Naive B cell (primary cell): Measurements from ENCODE around the gene PSENEN. TPM values are rescaled to one million over a fixed set of nuclear protein-coding genes. Genes with fewer than 3 reads are reported as not detected.
"Not testable (repeated sequence)": the region's sequence is repeated elsewhere in the genome, so short reads cannot be mapped to it uniquely, and the experiment has no call there.

Source experiments
- ATAC-seq, 2 donors: fragments of 150-1000 bp; cut with Tn5 transposase; 2 replicates each; pipeline ENCODE4 v1.10.0; 2021; ENCODE audit warnings: low read depth in 2 of 2, mild to moderate bottlenecking in 2 of 2, moderate library complexity in 2 of 2
- DNase-seq: peaks from one replicate; pipeline ENCODE4 v3.0.0; 2022
- H3K27ac Mint-ChIP-seq, 6 donors: one replicate each; pipeline ENCODE4 v1.8.0; 2020 to 2022; ENCODE audit warnings: mild to moderate bottlenecking in 6 of 6, mixed read lengths in 6 of 6, moderate library complexity in 5 of 6, inconsistent platforms in 2 of 6
- H3K27me3 Mint-ChIP-seq, 3 donors: one replicate each; pipeline ENCODE4 v1.8.0; 2021 to 2022; ENCODE audit warnings: mixed read lengths in 3 of 3, mild to moderate bottlenecking in 1 of 3
- H3K36me3 Mint-ChIP-seq, 2 donors: one replicate each; pipeline ENCODE4 v1.8.0; 2020 to 2022; ENCODE audit warnings: mixed read lengths in 2 of 2, inconsistent platforms in 1 of 2, mild to moderate bottlenecking in 1 of 2
- H3K4me1 Mint-ChIP-seq, 3 donors: one replicate each; pipeline ENCODE4 v1.8.0; 2020 to 2022; ENCODE audit warnings: mixed read lengths in 3 of 3, inconsistent platforms in 1 of 3, mild to moderate bottlenecking in 1 of 3, moderate library complexity in 1 of 3
- H3K4me3 Mint-ChIP-seq, 8 donors: one replicate each; pipeline ENCODE4 v1.8.0; 2020 to 2022; ENCODE audit warnings: mild to moderate bottlenecking in 8 of 8, mixed read lengths in 8 of 8, moderate library complexity in 8 of 8, inconsistent platforms in 2 of 8
- H3K9me3 Mint-ChIP-seq, 7 donors: one replicate each; pipeline ENCODE4 v1.8.0; 2020 to 2022; ENCODE audit warnings: mixed read lengths in 7 of 7, mild to moderate bottlenecking in 5 of 7, inconsistent platforms in 2 of 7, moderate library complexity in 1 of 7
- polyA plus RNA-seq, 6 donors: library from polyadenylated mRNA; unstranded; fragments of 300-500 nt; fragmentation: Illumina TruSeq; gene quantifications; one replicate each; pipeline ENCODE4 v1.2.3, GENCODE V29; 2021; ENCODE audit warnings: low read depth in 6 of 6

PSENEN gene
- polyA plus RNA-seq, 6 donors from 2014 or later: 82.4 to 105 (median 94.3) TPM

DNA sequence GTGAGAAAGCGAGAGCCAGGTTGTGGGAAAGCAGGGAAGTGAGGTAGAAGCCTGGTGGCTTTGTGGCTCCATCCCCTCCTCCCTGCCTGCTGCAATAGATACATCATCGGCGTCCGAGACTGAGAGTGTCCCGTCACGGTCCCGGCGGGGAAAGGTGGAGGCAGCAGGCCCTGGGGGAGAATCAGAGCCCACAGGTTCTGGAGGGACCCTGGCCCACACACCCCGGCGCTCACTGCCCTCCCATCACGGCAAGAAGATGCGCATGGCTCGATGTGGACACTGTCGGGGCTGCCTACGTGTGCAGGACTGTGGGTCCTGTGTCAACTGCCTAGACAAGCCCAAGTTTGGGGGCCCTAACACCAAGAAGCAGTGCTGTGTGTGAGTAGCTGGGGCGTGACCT is 22.6 kb upstream of the PSENEN start:
- Mint-ChIP-seq H3K36me3 (peaks cover 0 to 28% of the 10 kb centered on the region in 2 donors), H3K9me3 (no peaks in the 10 kb centered on the region), H3K4me1 (peaks cover 22 to 45% (median 28%) of the 10 kb centered on the region in 3 donors), H3K27me3 (no peaks in the 10 kb centered on the region), H3K4me3 (no peak overlapping the region), H3K27ac (no peak overlapping the region)
- ATAC-seq (no peak), DNase-seq (no peak)

DNA sequence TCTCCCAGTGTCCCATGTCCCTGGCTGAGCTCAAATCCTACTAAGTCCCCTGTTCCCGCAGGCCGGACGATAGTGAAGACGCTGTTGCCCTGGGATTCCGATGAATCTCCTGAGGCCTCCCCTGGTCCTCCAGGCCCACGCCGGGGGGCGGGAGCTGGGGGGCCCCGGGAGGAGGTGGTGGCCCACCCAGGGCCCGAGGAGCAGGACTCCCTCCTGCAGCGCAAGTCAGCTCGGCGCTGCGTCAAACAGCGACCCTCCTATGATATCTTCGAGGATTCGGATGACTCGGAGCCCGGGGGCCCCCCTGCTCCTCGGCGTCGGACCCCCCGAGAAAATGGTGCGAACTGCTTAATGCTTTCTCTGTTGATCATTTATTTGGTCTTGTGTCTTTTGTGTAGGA is 21.8 kb upstream of the PSENEN start:
- H3K27ac Mint-ChIP-seq: no peak overlapping the region

DNA sequence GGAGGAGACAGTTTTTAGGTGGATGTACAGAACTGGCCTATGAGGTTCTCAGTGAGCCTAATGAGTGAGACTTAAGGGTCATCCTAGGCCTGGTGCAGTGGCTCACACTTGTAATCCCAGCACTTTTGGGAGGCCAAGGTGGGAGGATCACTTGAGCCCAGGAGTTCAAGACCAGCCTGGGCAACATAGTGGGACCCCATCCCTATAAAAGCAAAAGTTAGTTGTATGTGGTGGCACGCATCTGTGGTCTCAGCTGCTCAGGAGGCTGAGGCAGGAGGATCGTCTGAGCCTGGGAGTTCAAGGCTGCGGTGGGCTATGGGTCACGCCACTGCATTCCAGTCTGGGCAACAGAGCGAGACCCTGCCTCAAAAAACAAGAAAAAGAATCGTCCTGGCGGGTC is 21.3 kb upstream of the PSENEN start:
- not testable (repeated sequence) for ATAC-seq

More for the DNA sequence above, 21.8 kb upstream of the PSENEN start:
- Mint-ChIP-seq H3K36me3 (peaks cover 0 to 28% of the 10 kb centered on the region in 2 donors), H3K27me3 (no peaks in the 10 kb centered on the region), H3K4me3 (peak overlapping the region in 1 of 8 donors; percentile 30), H3K9me3 (no peaks in the 10 kb centered on the region), H3K4me1 (peaks cover 24 to 48% (median 26%) of the 10 kb centered on the region in 3 donors)
- no peak for DNase-seq
- no peak for ATAC-seq

DNA sequence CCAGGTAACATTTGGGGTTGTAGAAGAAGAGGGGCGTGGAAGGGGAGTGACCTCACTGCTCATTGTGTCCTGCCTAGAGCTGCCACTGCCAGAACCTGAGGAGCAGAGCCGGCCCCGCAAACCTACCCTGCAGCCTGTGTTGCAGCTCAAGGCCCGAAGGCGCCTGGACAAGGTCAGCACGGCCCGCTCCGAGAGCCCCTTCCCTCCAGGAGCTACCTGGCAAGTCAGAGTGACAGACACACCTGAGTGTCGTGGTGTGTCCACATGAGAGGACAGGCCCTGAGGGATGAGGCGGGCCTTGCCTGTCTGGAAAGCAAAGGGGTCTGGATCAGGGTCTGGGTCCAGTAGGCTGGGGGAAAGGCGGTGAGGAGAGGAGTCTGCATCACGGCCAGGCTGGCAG is 20.9 kb upstream of the PSENEN start:
- H3K4me1 Mint-ChIP-seq: peaks cover 15 to 39% (median 21%) of the 10 kb centered on the region in 3 donors
- H3K27ac Mint-ChIP-seq: no peak overlapping the region
- ATAC-seq: no peak
- H3K9me3 Mint-ChIP-seq: no peaks in the 10 kb centered on the region
- H3K4me3 Mint-ChIP-seq: peak overlapping the region in 1 of 8 donors; percentile 30
- H3K27me3 Mint-ChIP-seq: no peaks in the 10 kb centered on the region
- peaks cover 0 to 28% of the 10 kb centered on the region in 2 donors for H3K36me3 Mint-ChIP-seq
- DNase-seq: no peak

More for the DNA sequence above, 21.3 kb upstream of the PSENEN start:
- H3K36me3 Mint-ChIP-seq: peaks cover 0 to 28% of the 10 kb centered on the region in 2 donors
- H3K4me1 Mint-ChIP-seq: peaks cover 20 to 43% (median 26%) of the 10 kb centered on the region in 3 donors
- H3K27ac Mint-ChIP-seq: peak overlapping the region in 1 of 6 donors; percentile 59
- not testable (repeated sequence) for DNase-seq, H3K27me3 Mint-ChIP-seq, H3K9me3 Mint-ChIP-seq
- H3K4me3 Mint-ChIP-seq: peak overlapping the region in 1 of 8 donors; percentile 30

DNA sequence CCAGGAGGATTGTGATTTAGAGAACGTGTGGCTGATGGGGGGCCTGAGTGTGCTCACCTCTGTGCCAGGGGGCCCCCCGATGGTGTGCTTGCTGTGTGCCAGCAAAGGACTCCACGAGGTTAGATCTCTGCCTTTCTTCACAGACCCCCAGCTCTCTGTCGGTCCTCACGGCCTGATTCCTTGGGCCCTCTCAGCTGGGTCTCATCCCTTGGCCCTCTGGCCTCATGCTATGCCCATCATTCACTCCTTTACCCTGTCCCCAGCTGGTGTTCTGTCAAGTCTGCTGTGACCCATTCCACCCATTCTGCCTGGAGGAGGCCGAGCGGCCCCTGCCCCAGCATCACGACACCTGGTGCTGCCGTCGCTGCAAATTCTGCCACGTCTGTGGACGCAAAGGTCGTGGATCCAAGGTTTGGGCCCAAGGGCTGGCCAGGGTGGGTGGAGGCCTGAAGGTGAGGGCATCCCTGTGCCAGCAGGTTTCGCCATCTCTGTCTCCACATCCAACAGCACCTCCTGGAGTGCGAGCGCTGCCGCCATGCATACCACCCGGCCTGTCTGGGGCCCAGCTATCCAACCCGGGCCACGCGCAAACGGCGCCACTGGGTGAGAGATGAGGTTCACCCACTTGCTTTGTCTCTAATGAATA is 20.1 kb upstream of the PSENEN start:
- Mint-ChIP-seq H3K27ac (no peak overlapping the region), H3K27me3 (no peaks in the 10 kb centered on the region), H3K4me1 (peaks cover 14 to 33% (median 21%) of the 10 kb centered on the region in 3 donors), H3K9me3 (no peaks in the 10 kb centered on the region), H3K36me3 (peaks cover 0 to 31% of the 10 kb centered on the region in 2 donors), H3K4me3 (no peak overlapping the region)
- no peak for ATAC-seq
- DNase-seq: no peak

DNA sequence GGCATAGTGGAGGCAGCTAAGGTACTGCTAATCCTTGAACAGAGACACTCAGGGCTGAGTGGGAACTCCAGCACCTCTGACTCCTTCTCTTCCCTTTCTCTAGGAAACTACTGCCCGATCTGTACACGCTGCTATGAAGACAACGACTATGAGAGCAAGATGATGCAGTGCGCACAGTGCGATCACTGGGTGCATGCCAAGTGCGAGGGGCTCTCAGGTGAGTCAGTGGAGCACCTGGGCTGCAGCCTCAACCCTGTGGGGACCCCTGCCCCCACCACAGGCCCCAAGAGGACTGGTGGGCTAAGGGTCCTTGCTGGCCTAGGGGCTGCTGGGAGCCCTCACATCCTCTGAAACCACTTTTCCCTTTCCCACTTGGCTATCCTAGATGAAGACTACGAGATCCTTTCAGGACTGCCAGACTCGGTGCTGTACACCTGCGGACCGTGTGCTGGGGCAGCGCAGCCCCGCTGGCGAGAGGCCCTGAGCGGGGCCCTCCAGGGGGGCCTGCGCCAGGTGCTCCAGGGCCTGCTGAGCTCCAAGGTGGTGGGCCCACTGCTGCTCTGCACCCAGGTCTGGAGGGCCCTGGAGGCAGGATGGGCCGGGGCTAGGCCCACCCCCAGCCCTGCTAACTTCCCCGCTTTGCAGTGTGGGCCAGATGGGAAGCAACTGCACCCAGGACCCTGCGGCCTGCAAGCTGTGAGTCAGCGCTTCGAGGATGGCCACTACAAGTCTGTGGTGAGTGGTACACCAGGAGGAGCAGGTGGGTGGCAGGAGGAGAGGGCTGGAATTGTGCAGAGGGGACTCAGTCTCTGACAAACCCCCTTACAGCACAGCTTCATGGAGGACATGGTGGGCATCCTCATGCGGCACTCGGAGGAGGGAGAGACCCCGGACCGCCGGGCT is 18.1 kb upstream of the PSENEN start:
- H3K27ac Mint-ChIP-seq: peak overlapping the region in 3 of 6 donors; percentile 23 to 68 (median 24)
- no peaks in the 10 kb centered on the region for H3K27me3 Mint-ChIP-seq
- no peak for DNase-seq
- H3K4me3 Mint-ChIP-seq: no peak overlapping the region
- H3K9me3 Mint-ChIP-seq: no peaks in the 10 kb centered on the region
- H3K36me3 Mint-ChIP-seq: peaks cover 0 to 40% of the 10 kb centered on the region in 2 donors
- peaks cover 10 to 22% (median 18%) of the 10 kb centered on the region in 3 donors for H3K4me1 Mint-ChIP-seq
- no peak for ATAC-seq

DNA sequence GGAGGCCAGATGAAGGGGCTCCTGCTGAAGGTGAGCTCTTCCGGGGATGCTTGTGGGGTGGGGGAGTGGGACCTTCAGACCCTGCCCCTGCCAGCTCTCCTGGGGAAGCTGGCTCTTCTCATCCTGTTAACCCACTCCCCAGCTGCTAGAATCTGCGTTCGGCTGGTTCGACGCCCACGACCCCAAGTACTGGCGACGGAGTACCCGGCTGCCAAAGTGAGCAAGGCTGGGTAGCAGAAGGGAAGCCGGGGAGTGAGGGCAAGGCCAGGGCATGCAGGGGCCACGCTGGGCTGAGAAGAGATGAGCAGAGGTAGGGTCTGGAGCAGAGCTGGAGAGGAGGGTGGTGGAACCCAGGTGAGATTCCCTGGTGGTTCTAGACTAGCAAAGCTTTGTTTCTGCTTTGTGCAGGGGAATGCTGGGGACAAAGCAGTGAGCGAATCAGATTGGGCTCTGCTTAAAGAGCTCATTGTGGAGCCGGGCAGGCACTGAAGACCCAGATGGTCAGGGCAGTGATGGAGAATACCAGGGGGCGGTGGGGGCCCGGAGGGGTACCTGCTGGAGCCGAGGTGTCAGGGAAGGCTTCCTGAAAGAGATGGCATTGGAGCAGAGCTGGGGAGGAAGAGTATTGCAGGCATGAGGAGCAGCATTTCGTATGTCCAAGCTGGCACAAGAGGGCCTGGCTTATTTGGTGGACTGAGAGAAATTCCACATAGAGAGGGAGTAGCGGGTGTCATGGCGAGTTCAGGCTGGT is 17.3 kb upstream of the PSENEN start:
- H3K27ac Mint-ChIP-seq: no peak overlapping the region

DNA sequence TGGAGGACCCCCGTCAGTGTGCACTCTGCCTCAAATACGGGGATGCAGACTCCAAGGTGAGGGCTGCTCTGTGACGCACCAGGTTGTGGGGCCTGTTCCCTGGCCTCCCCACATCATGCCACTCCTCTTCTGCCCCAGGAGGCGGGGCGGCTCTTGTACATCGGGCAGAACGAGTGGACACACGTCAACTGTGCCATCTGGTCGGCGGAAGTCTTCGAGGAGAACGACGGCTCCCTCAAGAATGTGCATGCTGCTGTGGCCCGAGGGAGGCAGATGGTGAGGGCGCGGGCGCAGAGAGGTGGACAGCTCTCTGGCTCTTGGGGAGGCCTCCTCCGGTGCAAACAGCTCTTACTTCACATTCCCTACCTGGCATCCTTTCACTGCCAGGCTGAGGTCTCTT is 16.4 kb upstream of the PSENEN start:
- Mint-ChIP-seq H3K9me3 (no peaks in the 10 kb centered on the region), H3K27ac (no peak overlapping the region), H3K4me1 (peaks cover 15 to 20% (median 19%) of the 10 kb centered on the region in 3 donors), H3K4me3 (no peak overlapping the region), H3K27me3 (no peaks in the 10 kb centered on the region), H3K36me3 (peaks cover 0 to 34% of the 10 kb centered on the region in 2 donors)
- ATAC-seq: no peak
- no peak for DNase-seq

More for the DNA sequence above, 17.3 kb upstream of the PSENEN start:
- ATAC-seq (no peak), DNase-seq (no peak)
- H3K27me3 Mint-ChIP-seq: no peaks in the 10 kb centered on the region
- H3K36me3 Mint-ChIP-seq: peaks cover 0 to 39% of the 10 kb centered on the region in 2 donors
- H3K9me3 Mint-ChIP-seq: no peaks in the 10 kb centered on the region
- no peak overlapping the region for H3K4me3 Mint-ChIP-seq
- H3K4me1 Mint-ChIP-seq: peaks cover 10 to 19% (median 18%) of the 10 kb centered on the region in 3 donors

DNA sequence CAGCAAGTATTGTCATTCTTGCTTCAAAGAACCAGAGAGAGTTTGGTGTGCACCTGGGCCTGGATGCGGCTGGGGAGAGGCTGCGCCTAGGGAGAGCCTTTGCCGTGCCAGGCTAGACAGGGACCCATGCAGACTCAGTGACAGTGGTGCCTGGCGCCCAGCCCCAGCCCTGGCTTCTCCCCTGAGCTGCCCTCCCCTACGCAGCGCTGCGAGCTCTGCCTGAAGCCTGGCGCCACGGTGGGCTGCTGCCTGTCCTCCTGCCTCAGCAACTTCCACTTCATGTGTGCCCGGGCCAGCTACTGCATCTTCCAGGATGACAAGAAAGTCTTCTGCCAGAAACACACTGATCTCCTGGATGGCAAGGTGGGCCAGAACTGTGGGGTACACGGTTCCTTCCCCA is 15.7 kb upstream of the PSENEN start:
- H3K4me1 Mint-ChIP-seq: peaks cover 18 to 26% (median 24%) of the 10 kb centered on the region in 3 donors
- H3K27ac Mint-ChIP-seq: peak overlapping the region in 1 of 6 donors; percentile 50
- DNase-seq (no peak), ATAC-seq (no peak)
- H3K4me3 Mint-ChIP-seq: no peak overlapping the region
- H3K36me3 Mint-ChIP-seq: peaks cover 0 to 40% of the 10 kb centered on the region in 2 donors
- H3K9me3 Mint-ChIP-seq: no peaks in the 10 kb centered on the region
- H3K27me3 Mint-ChIP-seq: no peaks in the 10 kb centered on the region

DNA sequence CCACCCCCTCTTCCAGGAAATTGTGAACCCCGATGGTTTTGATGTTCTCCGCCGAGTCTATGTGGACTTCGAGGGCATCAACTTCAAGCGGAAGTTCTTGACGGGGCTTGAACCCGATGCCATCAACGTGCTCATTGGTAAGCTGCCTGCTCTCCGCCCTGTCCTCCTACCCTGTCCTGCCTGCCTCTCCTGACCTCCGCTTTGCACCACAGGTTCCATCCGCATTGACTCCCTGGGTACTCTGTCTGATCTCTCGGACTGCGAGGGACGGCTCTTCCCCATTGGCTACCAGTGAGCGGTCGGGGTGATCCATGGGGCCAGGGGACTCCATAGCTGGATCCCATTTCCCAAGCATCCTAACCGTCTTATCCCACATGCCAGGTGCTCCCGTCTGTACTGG is 15.1 kb upstream of the PSENEN start:
- peaks cover 18 to 29% (median 27%) of the 10 kb centered on the region in 3 donors for H3K4me1 Mint-ChIP-seq
- H3K27me3 Mint-ChIP-seq: no peaks in the 10 kb centered on the region
- H3K4me3 Mint-ChIP-seq: peak overlapping the region in 1 of 8 donors; percentile 25
- H3K9me3 Mint-ChIP-seq: no peaks in the 10 kb centered on the region
- ATAC-seq (no peak), DNase-seq (no peak)
- peak overlapping the region in 4 of 6 donors; percentile 50 to 92 (median 70) for H3K27ac Mint-ChIP-seq
- H3K36me3 Mint-ChIP-seq: peaks cover 0 to 43% of the 10 kb centered on the region in 2 donors

DNA sequence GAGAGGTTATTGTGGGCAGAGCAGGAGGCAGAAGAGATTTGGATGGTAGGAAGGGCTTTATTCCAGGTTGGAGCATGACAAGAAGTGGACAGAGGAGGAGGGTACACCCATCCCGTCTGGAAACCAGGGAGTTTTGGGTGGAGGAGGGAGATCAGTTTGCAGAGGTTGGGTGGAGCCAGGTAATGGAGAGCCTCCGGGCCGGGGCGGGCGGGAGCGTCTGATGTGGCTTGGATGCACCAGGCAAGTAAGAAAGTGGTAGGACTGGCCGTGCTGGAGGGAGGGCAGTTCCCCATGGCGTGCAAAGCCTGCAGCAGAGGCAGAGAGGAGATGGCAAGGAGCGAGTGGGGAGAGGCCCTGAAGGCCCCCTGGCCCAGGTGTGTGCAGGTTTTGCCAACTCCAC is 14.1 kb upstream of the PSENEN start:
- H3K9me3 Mint-ChIP-seq: no peaks in the 10 kb centered on the region
- no peak overlapping the region for H3K27ac Mint-ChIP-seq
- no peak for DNase-seq
- H3K4me3 Mint-ChIP-seq: no peak overlapping the region
- H3K4me1 Mint-ChIP-seq: peaks cover 20 to 34% (median 34%) of the 10 kb centered on the region in 3 donors
- peaks cover 0 to 44% of the 10 kb centered on the region in 2 donors for H3K36me3 Mint-ChIP-seq
- ATAC-seq: no peak
- no peaks in the 10 kb centered on the region for H3K27me3 Mint-ChIP-seq

DNA sequence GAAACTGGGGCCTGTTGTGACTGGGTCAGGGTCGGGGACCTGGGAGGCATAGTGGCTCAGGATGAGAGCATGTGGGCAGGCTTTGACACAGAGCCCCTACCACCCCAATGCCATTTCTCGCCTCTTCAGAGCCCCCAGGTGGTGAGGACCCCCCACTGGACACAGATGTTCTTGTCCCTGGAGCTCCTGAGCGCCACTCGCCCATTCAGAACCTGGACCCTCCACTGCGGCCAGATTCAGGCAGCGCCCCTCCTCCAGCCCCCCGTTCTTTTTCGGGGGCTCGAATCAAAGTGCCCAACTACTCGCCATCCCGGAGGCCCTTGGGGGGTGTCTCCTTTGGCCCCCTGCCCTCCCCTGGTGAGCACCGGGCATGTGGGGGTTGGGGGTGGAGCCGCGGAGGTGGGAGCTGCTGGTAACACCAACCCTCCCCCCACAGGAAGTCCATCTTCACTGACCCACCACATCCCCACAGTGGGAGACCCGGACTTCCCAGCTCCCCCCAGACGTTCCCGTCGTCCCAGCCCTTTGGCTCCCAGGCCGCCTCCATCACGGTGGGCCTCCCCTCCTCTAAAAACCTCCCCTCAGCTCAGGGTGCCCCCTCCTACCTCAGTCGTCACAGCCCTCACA is 13.6 kb upstream of the PSENEN start:
- Mint-ChIP-seq H3K4me1 (peaks cover 24 to 40% (median 38%) of the 10 kb centered on the region in 3 donors), H3K9me3 (no peaks in the 10 kb centered on the region), H3K27ac (peak overlapping the region in 1 of 6 donors; percentile 7), H3K36me3 (peaks cover 0 to 49% of the 10 kb centered on the region in 2 donors), H3K27me3 (no peaks in the 10 kb centered on the region), H3K4me3 (no peak overlapping the region)
- DNase-seq (no peak), ATAC-seq (no peak)
